Left ventricle myocardium superior (tissue), 1 donor: ENCODE data around the gene PSD4. TPM values are rescaled to one million over a fixed set of nuclear protein-coding genes. Genes with fewer than 3 reads are reported as not detected.

ENCODE experiments used
- ATAC-seq: fragments of 200-7000 bp; cut with Tn5 transposase; one replicate; pipeline ENCODE4 v1.9.1; 2020; ENCODE audit warnings: mild to moderate bottlenecking, moderate library complexity
- DNase-seq: peaks from one replicate; pipeline ENCODE4 v3.0.0-alpha.2; 2020
- intact Hi-C: fragments of 100-400 bp; cut with micrococcal nuclease; formaldehyde crosslinking; loops from one replicate; pipeline ENCODE4 v1.11.0; 2022
- total RNA-seq: library from RNA; stranded (reverse); fragmentation: NEBNext Ultra II Directional; extraction: Animal tissue kit (Norgen Biotek cat#: 25700); gene quantifications from one replicate; pipeline ENCODE4 v1.2.1, GENCODE V29; 2021
- donor health status: DM: no; HTN: yes; CAD: no; lungs with severe emphysema.

The PSD4 gene
- total RNA-seq, 1 donor from 2014 or later = 2.9 TPM

- intact Hi-C loops = loop anchor here (10.0 kb wide), 1 partner anchor 124 kb away; no protein-coding TSS in a partner anchor
- DNase-seq (peak; percentile 59), ATAC-seq (peak; percentile 85)
Observed at GRCh38 chr2:113240915-113241911, 67.4 kb downstream of the PSD4 start.

- intact Hi-C loops = loop anchor here (10.0 kb wide), 1 partner anchor 122 kb away; no protein-coding TSS in a partner anchor
- DNase-seq (no peak), ATAC-seq (no peak)
Observed at GRCh38 chr2:113242327-113242726, 68.6 kb downstream of the PSD4 start.

DNA sequence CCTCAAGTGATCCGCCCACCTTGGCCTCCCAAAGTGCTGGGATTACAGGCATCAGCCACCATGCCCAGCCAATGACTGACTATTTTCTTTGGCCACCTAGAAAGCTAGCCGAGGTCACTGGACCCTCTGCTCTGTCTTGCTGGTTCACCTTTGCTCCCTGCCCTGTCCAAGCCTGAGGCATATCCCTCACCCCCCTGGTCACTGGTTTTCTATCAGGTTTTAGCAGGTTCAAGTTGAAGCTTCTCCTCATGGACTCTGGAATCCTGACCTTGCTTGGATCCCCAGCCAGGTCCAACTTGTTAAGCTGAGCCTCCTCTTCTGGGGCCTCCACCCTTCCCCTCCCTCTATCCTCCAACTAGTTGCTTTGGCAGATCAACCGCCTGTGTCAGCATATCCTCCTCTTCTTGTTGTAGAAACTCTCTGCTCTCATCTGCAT lies 71.5 kb downstream of the PSD4 start:
- intact Hi-C loops = loop anchor here (10.0 kb wide), 1 partner anchor 120 kb away; no protein-coding TSS in a partner anchor
- DNase-seq = no peak
- ATAC-seq = no peak

DNA sequence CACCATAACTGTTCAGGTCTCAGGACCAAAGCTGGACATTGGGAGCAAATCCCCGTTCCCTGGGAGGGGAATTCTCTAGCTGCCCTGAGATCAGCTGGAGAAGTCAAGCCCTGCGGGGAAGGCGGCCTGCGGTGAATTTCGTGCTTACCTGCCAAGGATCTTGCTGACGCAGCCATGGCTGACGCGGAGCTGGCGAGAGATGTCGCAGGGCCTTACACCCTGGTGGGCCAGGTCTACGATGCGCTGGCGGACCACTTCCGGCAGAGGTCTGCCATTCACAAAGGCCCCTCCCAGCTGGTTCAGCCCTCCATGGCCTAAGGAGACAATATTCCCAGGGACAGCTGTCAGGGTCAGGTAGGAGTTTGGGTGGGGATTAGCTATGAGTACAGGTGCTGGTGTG lies 72.8 kb downstream of the PSD4 start:
- no peak for DNase-seq
- no peak for ATAC-seq
- intact Hi-C loops = loop anchor here (10.0 kb wide), 1 partner anchor 118 kb away; no protein-coding TSS in a partner anchor

GRCh38 chr2:113248997-113249770 lies 75.4 kb downstream of the PSD4 start:
- peak; percentile 85 for DNase-seq
- ATAC-seq = peak; percentile 76
- intact Hi-C loops = loop anchor here (10.0 kb wide), 1 partner anchor 116 kb away; no protein-coding TSS in a partner anchor

DNA sequence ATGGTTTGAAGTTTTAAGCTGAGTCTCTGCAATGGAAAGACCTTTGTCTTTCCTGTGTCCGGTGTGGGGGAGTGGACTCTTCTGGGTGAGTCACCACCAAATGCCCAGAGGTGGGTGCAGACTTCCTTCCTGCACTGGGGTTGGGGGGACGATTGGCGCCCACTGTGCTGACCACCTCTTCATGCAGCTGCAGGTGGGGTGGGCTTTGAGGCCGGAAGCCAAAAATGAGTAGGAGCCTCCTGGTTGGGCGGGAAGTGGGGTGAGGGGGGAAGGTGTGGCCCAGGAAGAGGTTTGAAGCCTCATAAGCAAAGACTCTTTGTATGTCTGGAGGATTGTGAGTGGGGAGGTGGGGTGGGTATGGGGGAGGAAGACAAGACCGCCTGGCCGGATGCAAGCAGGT lies 77.3 kb downstream of the PSD4 start:
- DNase-seq = no peak
- intact Hi-C loops = no loop called here
- no peak for ATAC-seq

- intact Hi-C loops = no loop called here
- ATAC-seq = peak; percentile 70
- DNase-seq = no peak
Observed at GRCh38 chr2:113252047-113252590, 78.3 kb downstream of the PSD4 start.

DNA sequence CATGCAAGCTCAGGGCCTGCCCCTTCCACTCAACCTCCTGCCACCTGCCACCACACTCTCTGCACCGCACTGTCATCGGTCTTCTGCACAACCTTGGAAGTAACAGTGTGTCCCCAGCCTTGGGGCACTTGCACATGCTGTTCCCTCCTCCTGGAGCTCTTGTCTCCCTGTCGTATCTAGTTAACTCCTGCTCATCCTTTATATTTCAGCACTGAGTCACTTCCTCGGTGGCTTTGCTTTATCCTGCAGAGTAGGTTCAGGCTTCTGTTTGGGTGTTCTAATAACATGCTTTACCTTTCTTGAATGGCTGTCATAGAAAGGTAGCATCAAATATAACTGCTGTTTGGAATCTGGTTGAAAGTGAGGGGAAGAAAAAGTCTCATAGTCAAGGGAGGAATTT lies 79.7 kb downstream of the PSD4 start:
- intact Hi-C loops = no loop called here
- ATAC-seq (no peak), DNase-seq (no peak)

DNA sequence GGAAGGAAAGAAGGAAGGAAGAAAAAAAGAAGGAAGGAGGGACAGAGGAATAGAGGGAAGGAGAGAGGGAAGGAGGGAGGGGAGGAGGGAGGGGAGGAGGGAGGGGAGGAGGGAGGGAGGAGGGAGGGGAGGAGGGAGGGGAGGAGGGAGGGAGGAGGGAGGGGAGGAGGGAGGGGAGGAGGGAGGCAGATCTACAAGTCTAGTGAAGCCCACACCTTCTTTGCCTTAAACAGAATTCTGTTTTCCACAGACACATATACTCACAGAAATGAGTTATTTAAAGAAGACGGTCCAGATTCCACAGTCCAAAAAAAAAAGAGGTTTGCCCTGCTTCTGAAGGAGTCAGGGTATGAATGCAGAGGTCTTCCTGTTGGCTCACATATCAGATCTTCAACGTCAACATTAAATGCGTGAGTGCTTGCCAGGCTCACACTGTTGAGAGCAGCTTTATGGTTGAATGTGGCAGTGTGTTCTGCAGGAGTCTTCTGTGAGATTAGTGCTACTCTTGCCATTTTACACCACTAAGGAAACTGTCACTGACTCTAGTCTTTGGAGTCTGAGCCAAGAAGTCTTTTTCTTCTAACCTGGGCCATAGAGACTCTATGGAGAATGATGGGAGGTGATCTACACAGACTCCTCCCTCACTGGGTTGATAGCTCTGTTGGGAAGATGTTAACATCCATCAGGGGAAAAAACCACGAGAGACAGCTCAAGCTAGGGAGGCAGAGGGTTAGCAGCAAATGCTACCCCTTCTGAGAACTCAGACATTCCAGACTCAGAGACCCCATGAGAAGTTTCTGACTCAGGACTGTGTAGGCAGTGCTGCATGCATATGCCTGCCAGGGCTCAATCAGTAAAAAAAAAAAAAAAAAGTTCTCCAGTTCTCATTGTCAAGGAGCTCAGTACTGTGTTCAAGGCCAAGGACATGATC lies 81.6 kb downstream of the PSD4 start:
- DNase-seq = no peak
- no peak for ATAC-seq
- intact Hi-C loops = no loop called here

GRCh38 chr2:113257516-113258264 lies 83.9 kb downstream of the PSD4 start:
- intact Hi-C loops = no loop called here
- peak; percentile 87 for ATAC-seq

DNA sequence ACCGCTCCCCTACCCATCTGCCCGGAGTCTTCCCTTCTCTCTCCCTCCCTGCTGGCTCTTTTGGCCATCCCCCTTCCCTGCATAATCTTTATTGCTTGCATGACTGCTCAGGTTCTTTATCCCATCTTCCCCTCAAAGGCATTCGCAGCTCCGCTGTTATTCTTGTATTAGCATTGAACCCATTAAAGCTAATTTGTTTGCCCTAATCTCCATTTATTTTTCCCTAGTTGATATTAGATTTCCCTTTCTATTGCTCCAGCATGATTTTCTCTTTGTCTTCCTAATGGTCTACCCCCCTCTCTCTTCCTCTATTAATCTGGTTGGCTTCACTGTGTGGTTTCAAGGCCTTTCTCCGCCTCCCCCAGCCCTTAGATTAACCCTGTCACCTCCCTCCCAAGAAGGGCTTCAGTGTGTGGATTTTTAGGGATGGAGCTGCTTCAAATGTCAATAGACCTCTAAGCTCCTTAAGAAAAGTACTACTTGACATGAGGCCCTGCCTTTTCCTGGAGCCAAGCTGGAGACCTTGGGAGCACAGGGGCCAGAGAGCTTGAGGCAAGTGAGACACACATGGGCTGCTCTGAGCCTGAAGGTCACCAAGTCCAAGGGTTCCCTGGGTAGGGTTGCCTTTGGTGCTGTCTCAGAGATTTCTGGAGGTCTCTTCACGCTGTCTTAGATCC lies 84.8 kb downstream of the PSD4 start:
- DNase-seq = no peak
- no peak for ATAC-seq
- intact Hi-C loops = no loop called here

More at GRCh38 chr2:113257516-113258264, 83.9 kb downstream of the PSD4 start:
- no peak for DNase-seq

Other genes with a start within 250 kb of the PSD4 start
- gene IL36G, start 196.0 kb upstream of the PSD4 start, total RNA-seq = not detected
- gene IL36A, start 168.5 kb upstream of the PSD4 start, total RNA-seq = not detected
- not detected for gene IL36B, start 121.1 kb upstream of the PSD4 start, total RNA-seq
- gene IL36RN, start 114.8 kb upstream of the PSD4 start, total RNA-seq = not detected
- not detected for gene IL1F10, start 106.0 kb upstream of the PSD4 start, total RNA-seq
- gene IL1RN, start 46.4 kb upstream of the PSD4 start, total RNA-seq = 0.57 TPM
- gene PAX8, start 105.0 kb downstream of the PSD4 start, total RNA-seq = 0.30 TPM